Fibroblast of pulmonary artery (primary cell): ENCODE data around the gene WDR18.
"Not testable (repeated sequence)": the region's sequence is repeated elsewhere in the genome, so short reads cannot be mapped to it uniquely, and the experiment has no call there.

ENCODE experiments used
- DNase-seq: peaks from one replicate; pipeline ENCODE4 v3.0.0-alpha.2; 2010; ENCODE audit warnings: low read depth
- H3K4me3 ChIP-seq: replicated peaks from 2 replicates; pipeline ENCODE4 v1.5.1; 2011; ENCODE audit warnings: low read depth, mild to moderate bottlenecking, control low read depth, low read length, moderate library complexity
- CTCF ChIP-seq: IDR thresholded peaks from 2 replicates; pipeline ENCODE4 v1.5.1; 2011; ENCODE audit warnings: mild to moderate bottlenecking, control low read depth, low read length, inconsistent platforms; ENCODE audit errors: missing control alignments

The WDR18 gene

GRCh38 chr19:1018393-1018792, 34.2 kb downstream of the WDR18 start:
- DNase-seq, result no peak
- TF ChIP-seq CTCF, result no peak
- no peak overlapping the region for H3K4me3 ChIP-seq

- peak overlapping the region; percentile 90 for H3K4me3 ChIP-seq
Observed at GRCh38 chr19:1018932-1019615, 34.9 kb downstream of the WDR18 start.

DNA sequence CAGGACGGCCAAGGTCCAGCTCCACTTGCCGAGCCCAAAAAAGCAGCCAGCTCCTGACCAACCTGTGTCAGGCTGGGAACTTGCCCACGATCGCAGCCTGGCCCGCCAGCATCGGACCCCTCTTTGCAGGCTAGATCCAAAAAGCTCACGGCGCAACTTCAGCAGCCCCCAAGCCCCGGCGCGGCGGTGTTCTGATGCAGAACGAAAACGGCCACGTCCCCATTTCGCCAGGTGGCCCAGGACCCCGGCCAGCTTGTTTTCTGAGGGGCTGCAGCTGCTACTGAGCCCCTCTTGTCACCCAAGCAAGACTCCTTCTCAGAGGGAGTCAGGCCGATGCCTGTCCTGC, 35.4 kb downstream of the WDR18 start:
- DNase-seq, result no peak
- TF ChIP-seq CTCF, result no peak
- peak overlapping the region; percentile 90 for H3K4me3 ChIP-seq

More at GRCh38 chr19:1018932-1019615, 34.9 kb downstream of the WDR18 start:
- no peak for TF ChIP-seq CTCF
- no peak for DNase-seq

GRCh38 chr19:1019980-1020867, 36.1 kb downstream of the WDR18 start:
- TF ChIP-seq CTCF, result no peak
- H3K4me3 ChIP-seq, result peak overlapping the region; percentile 90
- no peak for DNase-seq

DNA sequence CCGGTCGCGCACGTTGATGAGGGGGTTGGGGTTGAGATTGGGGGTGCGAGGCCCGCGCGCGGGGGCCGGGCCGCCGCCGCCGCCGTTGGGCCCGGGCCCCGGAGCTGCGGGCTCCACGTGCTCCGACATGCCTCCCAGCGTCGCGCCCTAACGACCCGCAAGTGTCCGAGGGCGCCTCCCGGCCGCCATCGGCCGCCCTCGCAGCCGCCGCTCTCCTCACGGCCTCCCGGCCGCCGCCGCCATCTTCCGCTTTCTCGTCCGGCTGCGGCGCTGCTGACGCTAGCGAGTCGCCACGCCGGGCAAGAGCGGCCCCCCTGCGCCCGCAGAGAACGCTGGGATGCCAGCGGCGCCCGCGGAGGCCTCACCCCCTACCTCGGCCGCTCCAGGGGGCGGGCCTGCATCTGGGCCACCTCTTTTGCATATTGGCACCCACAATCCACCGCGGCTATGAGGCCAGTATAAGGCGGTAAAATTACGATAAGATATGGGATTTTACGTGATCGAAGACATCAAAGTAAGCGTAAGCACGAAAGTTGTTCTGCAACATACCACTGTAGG, 36.8 kb downstream of the WDR18 start, which contains the start of gene TMEM259:
Gene TMEM259 (minus strand): TSS at position 256 of the 558 bp plus-strand sequence. CDS start 127 bp downstream, at position 129.
- no peak for TF ChIP-seq CTCF
- peak within 1 kb of the TSS; percentile 90 for H3K4me3 ChIP-seq
- peak; percentile 98 for DNase-seq

GRCh38 chr19:1023883-1024188, 39.7 kb downstream of the WDR18 start:
- DNase-seq, H3K4me3 ChIP-seq: not testable (repeated sequence)

- not testable (repeated sequence) for DNase-seq, H3K4me3 ChIP-seq
Observed at GRCh38 chr19:1025080-1025479, 40.9 kb downstream of the WDR18 start.
